Parathyroid adenoma (tissue), 2 donors: ENCODE measurements around the gene TFDP1.

Experiments used
- H2AFZ ChIP-seq: fragments of 300-600 bp; sonication (generic); one replicate; pipeline ENCODE4 v1.7.0; 2017; ENCODE audit warnings: antibody characterized with exemption, mild to moderate bottlenecking
- H3K27ac ChIP-seq: fragments of 300-600 bp; sonication (generic); one replicate; pipeline ENCODE4 v1.7.0; 2017
- H3K27me3 ChIP-seq: fragments of 300-600 bp; sonication (generic); one replicate; pipeline ENCODE4 v1.7.0; 2017; ENCODE audit warnings: low read length; ENCODE audit not compliant: control insufficient read depth, insufficient read depth
- H3K36me3 ChIP-seq: fragments of 300-600 bp; sonication (generic); one replicate; pipeline ENCODE4 v1.7.0; 2017; ENCODE audit warnings: low read length; ENCODE audit not compliant: control insufficient read depth, insufficient read depth
- H3K4me1 ChIP-seq: fragments of 300-600 bp; sonication (generic); one replicate; pipeline ENCODE4 v1.7.0; 2017; ENCODE audit warnings: control low read depth
- H3K4me2 ChIP-seq: fragments of 300-600 bp; sonication (generic); one replicate; pipeline ENCODE4 v1.7.0; 2017; ENCODE audit warnings: low read length
- H3K4me3 ChIP-seq: fragments of 300-600 bp; sonication (generic); one replicate; pipeline ENCODE4 v1.7.0; 2017; ENCODE audit warnings: low read depth, low read length
- H3K79me2 ChIP-seq: fragments of 300-600 bp; sonication (generic); one replicate; pipeline ENCODE4 v1.7.0; 2017; ENCODE audit warnings: control low read depth
- H3K9ac ChIP-seq: fragments of 300-600 bp; sonication (generic); one replicate; pipeline ENCODE4 v1.7.0; 2017; ENCODE audit warnings: mild to moderate bottlenecking
- H3K9me3 ChIP-seq: fragments of 300-600 bp; sonication (generic); one replicate; pipeline ENCODE4 v1.7.0; 2017; ENCODE audit warnings: low read length; ENCODE audit not compliant: control insufficient read depth
- CTCF ChIP-seq: fragments of 300-600 bp; sonication (generic); IDR thresholded peaks from one replicate; pipeline ENCODE4 v1.7.0; 2017; ENCODE audit warnings: antibody characterized with exemption, mild to moderate bottlenecking
- donor health status: primary hyperparathyroidism.

Gene TFDP1

GRCh38 chr13:113598481-113598880 lies 13.9 kb downstream of the TFDP1 start:
- TF ChIP-seq CTCF = no peak
- peaks cover 15% of the 10 kb centered on the region for H3K79me2 ChIP-seq
- H3K4me2 ChIP-seq = no peak overlapping the region
- no peaks in the 10 kb centered on the region for H3K9me3 ChIP-seq
- no peaks in the 10 kb centered on the region for H3K4me1 ChIP-seq
- H3K9ac ChIP-seq = no peak overlapping the region
- no peak overlapping the region for H2AFZ ChIP-seq
- no peaks in the 10 kb centered on the region for H3K27me3 ChIP-seq
- no peak overlapping the region for H3K27ac ChIP-seq
- no peak overlapping the region for H3K4me3 ChIP-seq
- no peaks in the 10 kb centered on the region for H3K36me3 ChIP-seq

- no peak overlapping the region for H3K4me2 ChIP-seq
- no peak overlapping the region for H3K27ac ChIP-seq
- peaks cover 15% of the 10 kb centered on the region for H3K79me2 ChIP-seq
- H3K4me1 ChIP-seq = no peaks in the 10 kb centered on the region
- H3K36me3 ChIP-seq = no peaks in the 10 kb centered on the region
- no peak overlapping the region for H2AFZ ChIP-seq
- no peak overlapping the region for H3K4me3 ChIP-seq
- no peaks in the 10 kb centered on the region for H3K27me3 ChIP-seq
- no peaks in the 10 kb centered on the region for H3K9me3 ChIP-seq
- TF ChIP-seq CTCF = no peak
- no peak overlapping the region for H3K9ac ChIP-seq
Measured at GRCh38 chr13:113599391-113599790, 14.8 kb downstream of the TFDP1 start.

GRCh38 chr13:113601166-113602070 lies 16.9 kb downstream of the TFDP1 start:
- Histone ChIP-seq H3K4me3 (no peak overlapping the region), H3K4me1 (no peaks in the 10 kb centered on the region), H3K9me3 (no peaks in the 10 kb centered on the region), H3K36me3 (no peaks in the 10 kb centered on the region), H3K27me3 (no peaks in the 10 kb centered on the region), H3K9ac (no peak overlapping the region), H3K27ac (no peak overlapping the region), H2AFZ (no peak overlapping the region), H3K4me2 (no peak overlapping the region), H3K79me2 (peaks cover 15% of the 10 kb centered on the region)
- TF ChIP-seq CTCF = no peak

- H3K27me3 ChIP-seq = no peaks in the 10 kb centered on the region
- H3K4me3 ChIP-seq = no peak overlapping the region
- no peaks in the 10 kb centered on the region for H3K36me3 ChIP-seq
- no peak overlapping the region for H3K27ac ChIP-seq
- no peaks in the 10 kb centered on the region for H3K4me1 ChIP-seq
- peaks cover 15% of the 10 kb centered on the region for H3K79me2 ChIP-seq
- H3K4me2 ChIP-seq = no peak overlapping the region
- H2AFZ ChIP-seq = no peak overlapping the region
- H3K9ac ChIP-seq = no peak overlapping the region
- no peaks in the 10 kb centered on the region for H3K9me3 ChIP-seq
- no peak for TF ChIP-seq CTCF
Measured at GRCh38 chr13:113602291-113602988, 17.9 kb downstream of the TFDP1 start.
